ENCODE results near the gene ALG1.

DNA sequence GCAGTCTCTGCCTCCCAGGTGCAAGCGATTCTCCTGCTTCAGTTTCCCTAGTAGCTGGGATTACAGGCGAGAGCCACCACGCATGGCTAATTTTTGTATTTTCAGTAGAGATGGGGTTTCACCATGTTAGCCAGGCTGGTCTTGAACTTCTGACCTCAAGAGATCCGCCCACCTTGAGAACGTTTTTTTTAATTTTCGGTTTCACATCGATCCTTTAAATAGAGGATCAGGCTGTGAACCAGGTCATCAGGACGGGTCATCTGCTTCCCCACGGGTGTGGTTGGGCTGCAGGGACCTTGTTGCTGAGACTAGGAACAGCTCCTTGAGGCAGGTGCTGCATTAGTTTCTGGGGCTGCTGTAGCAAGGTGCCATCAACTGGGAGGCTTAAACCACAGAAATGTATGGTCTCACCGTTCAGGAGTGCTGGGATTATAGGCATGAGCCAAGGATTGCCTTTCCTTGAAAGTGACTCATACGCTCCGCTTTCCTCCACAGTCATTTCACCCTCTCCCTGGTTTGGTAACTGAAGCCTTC lies 30.0 kb upstream of the ALG1 start:
- TF ChIP-seq POLR2A (IDR thresholded peaks at IDR 0.05; ENCODE audit: low read length): no peak
- no peak for TF ChIP-seq GATA1 (IDR thresholded peaks at IDR 0.05; ENCODE audit: low read depth, low read length)
